ENCODE measurements around the gene KL. TPM values are rescaled to one million over a fixed set of nuclear protein-coding genes. Genes with fewer than 3 reads are reported as not detected.

KL gene
- total and polyA plus RNA-seq, 10 of the 15 experiments (the other 5 are each of a cell fraction or from before 2014, with no cell fraction given) = 0.08 to 2.1 (median 1.4) TPM

DNA sequence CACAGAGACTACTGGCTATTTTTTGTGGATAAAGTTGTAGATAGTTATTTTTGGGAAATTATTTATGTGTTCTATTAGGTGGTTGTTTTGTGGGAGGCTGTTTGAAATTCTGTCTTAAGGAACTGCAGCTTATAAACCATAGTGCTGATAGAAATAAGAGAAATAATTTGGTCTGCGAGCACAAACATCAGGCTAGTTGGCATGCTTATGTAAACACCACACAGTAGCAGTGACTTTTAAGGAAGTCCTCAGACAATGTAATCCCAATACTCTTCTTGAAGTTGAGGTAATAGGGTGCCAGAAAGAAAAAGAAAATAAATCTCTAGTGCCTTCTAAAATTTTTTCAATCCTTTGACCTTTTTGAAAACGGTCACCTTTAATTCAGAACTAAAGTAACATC lies 23.9 kb downstream of the KL start:
- H4K20me1 ChIP-seq (ENCODE audit: control insufficient read depth, insufficient read depth) = no peaks in the 10 kb centered on the region
- no peaks in the 10 kb centered on the region for H3K9me3 ChIP-seq (replicated peaks; ENCODE audit: control insufficient read depth, insufficient read depth, low read length)
- no peak for DNase-seq (ENCODE audit: low read depth, low spot score)
- H3K9ac ChIP-seq (ENCODE audit: control insufficient read depth, insufficient read depth, low read length) = no peak overlapping the region
- no peaks in the 10 kb centered on the region for H3K27me3 ChIP-seq (replicated peaks in 1 of 2; ENCODE audit: control insufficient read depth in 2 of 2, insufficient read depth in 2 of 2, low read length in 1 of 2)
- no peak overlapping the region for H3K27ac ChIP-seq (ENCODE audit: control insufficient read depth, insufficient read depth)
- H3K36me3 ChIP-seq (ENCODE audit: control insufficient read depth in 2 of 2, insufficient read depth in 2 of 2, low read length in 1 of 2) = no peaks in the 10 kb centered on the region
- H3K4me2 ChIP-seq (ENCODE audit: control insufficient read depth, insufficient read depth) = no peak overlapping the region
- POLR2A ChIA-PET = no interaction called here
- SMC1A ChIA-PET (ENCODE audit: uncharacterized antibody, unreplicated experiment) = interaction anchor here (0.7 to 2.5 kb wide), 3 partner anchors 9 to 36 kb away, joined by 3 to 12 read pairs (median 4); no protein-coding TSS in a partner anchor
- ATAC-seq = no peak
- H3K4me1 ChIP-seq (ENCODE audit: control insufficient read depth, insufficient read depth, low read length) = no peaks in the 10 kb centered on the region
- no peak for FAIRE-seq
- CTCF ChIA-PET = interaction anchor here (1.1 to 1.6 kb wide), 2 partner anchors 8 to 238 kb away, joined by 3 to 5 read pairs; no protein-coding TSS in a partner anchor
- H3K4me3 ChIP-seq = no peak overlapping the region
- in situ Hi-C loops (cut with MboI) = no loop called here
- no peak overlapping the region for H2AFZ ChIP-seq (ENCODE audit: control insufficient read depth, low read depth, low read length)
- no peak for TF ChIP-seq TARDBP (IDR thresholded peaks at IDR 0.05; ENCODE audit: borderline replicate concordance)
- TF ChIP-seq JUND (IDR thresholded peaks at IDR 0.05; ENCODE audit: low read depth, low read length) = 0 out of 2 replicates have a peak, but pooled peaks have one; percentile 4
- WGBS (ENCODE audit: insufficient coverage, insufficient replicate concordance, low lambda C conversion rate, missing lambda C conversion rate) = 47% methylated on average over 2 of the region's 2 CpGs
- RAD21 ChIA-PET (ENCODE audit: unreplicated experiment) = no interaction called here
- H3K79me2 ChIP-seq (ENCODE audit: control insufficient read depth, insufficient read depth, low read length) = no peaks in the 10 kb centered on the region
- intact Hi-C loops (cut with micrococcal nuclease; ENCODE audit: unreplicated experiment) = no loop called here
- BruUV-seq (replicated peaks) = no TSS peak

DNA sequence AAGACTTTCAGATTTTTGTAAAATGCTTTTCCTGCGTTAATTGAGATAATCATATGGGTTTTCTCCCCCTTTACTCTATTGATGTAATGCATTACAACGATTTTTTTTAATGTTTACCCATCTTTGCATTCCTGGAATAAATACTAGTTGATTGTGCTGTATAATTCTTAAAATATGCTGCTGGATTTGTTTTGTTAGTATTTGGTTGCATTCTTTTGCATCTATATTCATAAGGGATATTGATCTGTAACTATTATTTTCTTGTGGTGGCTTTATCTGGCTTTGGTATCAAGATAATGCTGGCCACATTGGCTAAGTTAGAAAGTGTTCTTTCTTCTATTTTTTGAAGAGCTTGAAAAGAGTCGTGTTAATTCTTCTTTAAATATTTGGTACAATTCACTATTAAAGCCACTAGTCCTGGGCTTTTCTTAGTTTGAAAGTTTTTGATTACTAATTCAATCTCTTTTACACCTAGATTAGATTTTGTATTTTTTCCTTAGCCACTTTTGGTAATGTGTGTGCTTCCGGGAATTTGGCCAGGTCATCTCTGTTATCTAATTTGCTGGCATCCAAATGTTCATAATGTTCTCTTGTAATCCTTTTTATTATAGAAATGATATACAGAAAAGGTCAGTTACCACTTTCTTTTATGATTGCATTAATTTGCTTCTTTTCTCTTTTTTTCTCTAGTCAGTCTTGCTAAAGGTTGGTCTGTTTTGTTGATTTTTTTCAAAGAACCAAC lies 29.8 kb downstream of the KL start:
- Histone ChIP-seq H3K4me1 (ENCODE audit: control insufficient read depth, insufficient read depth, low read length) (peaks cover 3% of the 10 kb centered on the region; the same call in 1 of the 2 replicates), H3K79me2 (ENCODE audit: control insufficient read depth, insufficient read depth, low read length) (no peaks in the 10 kb centered on the region), H3K4me3 (no peak overlapping the region), H3K9me3 (replicated peaks; ENCODE audit: control insufficient read depth, insufficient read depth, low read length) (no peaks in the 10 kb centered on the region), H3K9ac (ENCODE audit: control insufficient read depth, insufficient read depth, low read length) (no peak overlapping the region), H4K20me1 (ENCODE audit: control insufficient read depth, insufficient read depth) (no peaks in the 10 kb centered on the region), H3K27ac (ENCODE audit: control insufficient read depth, insufficient read depth) (no peak overlapping the region), H2AFZ (ENCODE audit: control insufficient read depth, low read depth, low read length) (no peak overlapping the region), H3K4me2 (ENCODE audit: control insufficient read depth, insufficient read depth) (no peak overlapping the region), H3K27me3 (replicated peaks in 1 of 2; ENCODE audit: control insufficient read depth in 2 of 2, insufficient read depth in 2 of 2, low read length in 1 of 2) (no peaks in the 10 kb centered on the region), H3K36me3 (ENCODE audit: control insufficient read depth in 2 of 2, insufficient read depth in 2 of 2, low read length in 1 of 2) (no peaks in the 10 kb centered on the region)
- ATAC-seq (no peak), FAIRE-seq (no peak), DNase-seq (ENCODE audit: low read depth, low spot score) (no peak)
- no TSS peak for BruUV-seq (replicated peaks)
- intact Hi-C loops (cut with micrococcal nuclease; ENCODE audit: unreplicated experiment) (no loop called here), in situ Hi-C loops (cut with MboI) (no loop called here)
- ChIA-PET SMC1A (ENCODE audit: uncharacterized antibody, unreplicated experiment) (interaction anchor here (0.6 to 1.7 kb wide), 4 partner anchors 11 to 376 kb away, joined by 3 to 4 read pairs (median 3); no protein-coding TSS in a partner anchor), RAD21 (ENCODE audit: unreplicated experiment) (interaction anchor here (0.7 kb wide), 1 partner anchor 23 kb away, joined by 3 read pairs; no protein-coding TSS in a partner anchor), POLR2A (no interaction called here), CTCF (no interaction called here)
- WGBS (ENCODE audit: insufficient coverage, insufficient replicate concordance, low lambda C conversion rate, missing lambda C conversion rate) = 63% methylated on average over 4 of the region's 4 CpGs
- TF ChIP-seq JUND (IDR thresholded peaks at IDR 0.05; ENCODE audit: low read depth, low read length) (no peak), BRCA1 (IDR thresholded peaks at IDR 0.05; ENCODE audit: low read depth, low read length) (no peak), ESRRA (IDR thresholded peaks at IDR 0.05; ENCODE audit: low read length) (no peak), CBX5 (IDR thresholded peaks at IDR 0.05; ENCODE audit: low read depth) (no peak), EP300 (IDR thresholded peaks at IDR 0.05; ENCODE audit: borderline replicate concordance in 1 of 2, control insufficient read depth in 1 of 2, low read depth in 2 of 2, low read length in 2 of 2) (no peak)

Data from GM12878 (cell line).